Right forelimb (tissue), 1 donor: ENCODE data around the gene SPATA13.

ENCODE experiments used
- DNase-seq: peaks from one replicate; pipeline ENCODE4 v3.0.0-alpha.2; 2018

Gene SPATA13

GRCh38 chr13:24168392-24168750 lies 7.9 kb downstream of the SPATA13 start:
- DNase-seq: no peak

DNA sequence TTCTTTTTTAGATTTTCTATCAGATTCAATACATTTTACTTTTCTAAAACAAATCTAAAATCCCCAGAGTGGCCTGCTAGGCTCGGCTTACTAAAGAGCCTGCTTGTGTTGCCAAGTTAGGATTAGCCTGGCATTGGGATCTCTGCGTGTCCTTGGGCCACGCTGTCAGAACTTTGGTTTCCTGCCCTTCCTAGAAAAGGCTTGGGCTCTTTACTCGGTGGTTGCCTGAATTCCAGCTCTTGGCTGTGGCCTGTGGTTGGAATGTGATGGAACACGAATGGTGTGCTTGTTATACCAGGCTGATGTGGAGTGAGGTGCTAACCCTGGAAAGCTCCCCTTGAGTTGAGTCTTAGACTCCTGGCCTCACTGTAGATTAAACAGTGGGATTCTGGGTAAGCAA lies 8.5 kb downstream of the SPATA13 start:
- DNase-seq: no peak

GRCh38 chr13:24172071-24172470 lies 11.6 kb downstream of the SPATA13 start:
- no peak for DNase-seq

- DNase-seq: no peak
Measured at GRCh38 chr13:24173795-24174194, 13.3 kb downstream of the SPATA13 start.

- no peak for DNase-seq
Measured at GRCh38 chr13:24175847-24176246, 15.3 kb downstream of the SPATA13 start.

DNA sequence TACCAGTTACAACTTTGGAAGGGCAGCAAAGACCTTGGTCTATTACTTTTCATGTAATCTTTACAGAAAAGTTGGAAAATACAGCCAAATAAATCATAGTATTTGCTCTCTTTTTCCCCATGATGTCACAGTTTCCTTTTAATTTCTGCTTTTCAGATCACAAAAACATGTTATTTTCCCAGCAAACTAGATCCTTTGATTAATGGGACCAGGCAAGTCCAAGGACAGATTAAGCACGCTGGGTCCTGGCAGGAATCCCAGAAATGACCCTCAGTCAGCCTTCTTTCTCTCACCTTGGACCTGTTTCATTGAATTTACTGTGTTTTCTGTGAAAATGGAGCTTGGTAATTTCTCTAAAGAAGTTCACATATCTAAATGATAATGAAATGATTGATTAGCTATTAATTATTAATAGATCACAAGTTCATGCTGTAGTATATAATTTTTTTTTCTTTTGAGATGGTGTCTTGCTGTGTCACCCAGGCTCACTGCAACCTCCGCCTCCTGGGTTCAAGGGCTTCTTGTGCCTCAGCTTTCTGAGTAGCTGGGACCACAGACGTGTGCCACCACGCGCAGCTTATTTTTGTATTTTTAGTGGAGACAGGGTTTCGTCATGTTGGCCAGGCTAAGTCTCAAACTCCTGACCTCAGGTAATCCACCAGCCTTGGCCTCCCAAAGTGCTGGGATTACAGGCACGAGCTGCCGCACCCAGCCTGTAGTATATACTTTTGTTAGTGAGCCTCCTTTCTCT lies 16.0 kb downstream of the SPATA13 start:
- DNase-seq: no peak

DNA sequence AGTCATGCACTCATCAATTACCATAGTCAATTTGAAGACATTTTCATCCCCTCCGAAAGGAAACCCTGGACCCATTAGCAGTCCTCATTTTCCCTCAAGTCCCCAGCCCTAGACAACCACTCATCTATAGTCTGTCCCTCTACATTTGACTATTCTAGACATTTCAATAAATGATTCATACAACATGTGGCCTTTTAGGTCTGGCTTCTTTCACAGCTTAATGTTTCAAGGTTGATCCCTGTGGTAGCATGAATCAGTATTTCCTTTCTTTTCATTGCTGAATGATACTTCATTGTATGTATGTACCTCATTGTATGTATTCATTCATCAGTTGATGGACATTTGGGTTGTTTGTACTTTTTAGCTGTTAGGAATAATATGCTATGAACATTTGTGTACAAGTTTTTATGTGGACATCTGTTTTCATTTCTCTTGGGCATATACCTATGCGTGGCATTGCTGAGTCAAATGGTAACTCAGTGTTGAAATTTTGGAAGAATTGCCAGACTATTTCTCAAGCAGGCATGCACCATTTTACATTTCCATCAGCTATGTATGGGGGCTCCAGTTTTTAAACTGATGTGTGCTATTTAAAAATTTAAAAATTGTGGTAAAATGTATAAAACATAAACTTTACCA lies 18.4 kb downstream of the SPATA13 start:
- DNase-seq: no peak

DNA sequence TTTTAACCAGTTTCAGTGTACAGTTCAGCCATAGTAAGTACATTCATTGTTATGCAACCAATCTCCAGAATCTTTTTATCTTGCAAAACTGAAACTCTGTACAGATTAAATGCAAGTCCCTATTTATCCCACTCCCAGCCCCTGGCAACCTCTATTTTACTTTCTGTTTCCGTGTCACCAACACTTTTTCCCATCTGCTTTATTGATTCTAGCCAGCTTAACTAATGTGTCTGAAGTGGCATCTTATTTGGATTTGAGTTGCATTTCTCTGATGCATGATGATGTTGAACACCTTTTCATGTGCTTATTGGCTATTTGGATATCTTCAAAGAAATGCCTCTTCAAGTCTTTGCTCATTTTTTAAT lies 18.9 kb downstream of the SPATA13 start:
- no peak for DNase-seq

- no peak for DNase-seq
Measured at GRCh38 chr13:24180750-24181377, 20.3 kb downstream of the SPATA13 start.

DNA sequence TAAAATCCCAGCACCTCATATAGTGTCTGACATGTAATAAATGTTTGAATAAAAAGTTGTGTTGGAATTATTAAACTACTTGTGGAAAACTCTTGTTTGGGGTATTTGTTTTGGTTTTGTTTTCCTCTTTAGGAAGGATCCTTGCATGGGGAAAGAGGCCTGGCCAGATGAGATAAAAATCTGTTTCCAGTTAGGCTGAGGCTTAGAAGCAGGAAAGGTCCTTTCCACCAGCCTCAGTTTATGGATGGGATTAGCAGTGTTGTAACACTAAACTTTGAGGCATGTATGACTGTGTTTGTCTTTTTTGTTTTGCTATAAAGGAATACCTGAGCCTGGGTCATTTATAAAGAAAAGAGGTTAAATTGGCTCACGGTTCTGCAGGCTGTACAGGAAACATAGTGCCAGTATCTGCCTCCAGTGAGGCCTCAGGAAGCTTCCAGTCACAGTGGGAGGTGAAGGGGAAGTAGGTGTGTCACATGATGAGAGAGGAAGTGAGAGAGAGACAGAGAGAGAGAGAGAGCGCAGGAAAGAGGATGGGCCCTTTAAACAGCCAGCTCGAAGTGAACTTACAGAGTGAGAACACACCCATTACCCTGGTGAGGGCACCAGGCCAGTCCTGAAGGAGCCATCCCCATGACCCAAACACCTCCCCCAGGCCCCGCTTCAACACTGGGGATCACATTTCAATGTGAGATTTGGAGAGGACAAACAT lies 21.6 kb downstream of the SPATA13 start:
- no peak for DNase-seq

DNA sequence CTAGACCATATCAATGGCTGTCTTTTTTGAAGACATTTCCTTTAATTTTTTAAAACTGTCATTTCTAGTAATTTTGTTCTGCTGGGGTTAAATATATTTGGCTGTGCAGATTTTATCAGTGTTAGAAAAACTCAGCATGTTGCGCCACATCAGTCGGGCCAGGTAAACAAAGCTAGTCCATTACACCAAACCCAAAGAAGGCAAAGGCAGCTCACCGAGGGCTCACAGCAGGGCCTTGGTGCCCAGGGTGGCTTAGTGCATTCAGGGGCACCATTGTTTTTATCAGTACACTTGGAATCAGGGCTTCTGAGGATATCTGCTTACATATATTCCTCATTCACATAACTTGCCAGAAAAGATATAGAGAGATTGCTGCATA lies 22.2 kb downstream of the SPATA13 start:
- no peak for DNase-seq

DNA sequence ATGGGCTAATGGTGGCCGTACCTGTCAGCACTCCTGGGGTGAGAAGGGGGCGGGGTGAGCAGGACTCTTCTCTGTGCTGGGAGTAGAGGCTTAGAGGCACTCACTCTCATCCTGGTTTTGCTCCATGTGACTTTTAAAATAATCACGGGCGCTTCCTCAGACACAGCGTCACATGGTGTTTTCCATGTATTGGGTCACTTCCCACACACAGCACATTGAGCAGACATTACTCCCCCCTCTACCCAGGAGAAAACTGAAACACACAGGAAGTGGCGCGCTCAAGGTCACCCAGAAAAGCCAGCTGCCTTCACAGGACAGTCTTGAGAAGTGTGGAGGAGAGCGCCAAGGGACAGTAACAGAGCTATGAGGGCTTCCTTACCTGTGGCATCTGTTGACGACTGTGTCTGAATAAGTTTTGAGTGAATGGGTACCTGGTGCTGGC lies 23.2 kb downstream of the SPATA13 start:
- no peak for DNase-seq

- no peak for DNase-seq
Measured at GRCh38 chr13:24184265-24184841, 23.8 kb downstream of the SPATA13 start.

DNA sequence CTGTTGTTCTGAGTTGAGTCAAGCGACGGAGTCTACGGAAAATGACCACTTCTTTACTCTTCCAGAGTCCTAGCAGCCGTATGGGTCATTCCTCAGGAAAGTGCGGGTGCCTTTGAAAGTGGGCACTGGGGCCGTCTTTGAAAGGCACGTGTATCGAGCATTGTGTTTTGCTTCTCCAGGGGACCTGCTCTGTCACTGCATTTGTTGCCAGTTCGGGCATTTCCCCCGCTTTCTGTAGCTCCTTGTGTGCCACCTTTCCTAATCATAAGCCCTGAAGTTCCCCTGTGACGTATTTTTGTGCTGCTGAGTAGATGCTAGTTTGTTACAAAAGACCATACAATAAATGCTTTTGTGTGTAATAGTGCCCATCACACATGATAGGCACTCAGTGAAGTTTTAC lies 24.4 kb downstream of the SPATA13 start:
- DNase-seq: no peak

DNA sequence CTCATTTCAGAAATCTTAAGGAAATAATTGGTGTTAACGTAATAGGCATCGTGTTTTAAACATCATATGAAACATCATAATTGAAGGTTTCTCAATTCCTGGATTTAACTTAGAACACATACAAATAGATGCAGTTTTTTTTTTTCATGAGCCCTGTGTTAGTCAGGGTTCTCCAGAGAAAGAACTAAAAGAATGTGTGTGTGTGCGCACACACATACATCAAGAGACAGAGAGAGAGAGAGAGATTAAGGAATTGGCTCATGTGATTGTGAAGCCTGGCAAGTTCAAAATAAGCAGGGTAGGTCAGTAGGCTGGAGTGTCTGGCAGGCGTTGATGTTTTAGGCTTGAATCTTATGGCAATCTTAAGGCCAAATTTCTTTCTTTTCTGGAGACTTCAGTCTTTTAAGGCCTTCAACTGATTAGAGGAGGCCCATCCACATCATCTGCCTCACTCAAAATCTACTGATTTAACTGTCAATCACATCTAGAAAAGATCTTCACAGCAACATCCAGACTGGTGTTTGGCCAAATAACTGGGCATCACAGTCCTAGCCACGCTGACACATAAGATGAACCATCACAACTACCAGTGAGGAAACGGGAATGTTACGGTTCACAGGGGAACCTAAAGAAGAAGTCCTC lies 25.2 kb downstream of the SPATA13 start:
- DNase-seq: no peak

GRCh38 chr13:24187185-24187584 lies 26.7 kb downstream of the SPATA13 start:
- no peak for DNase-seq

GRCh38 chr13:24192057-24192810 lies 31.7 kb downstream of the SPATA13 start:
- DNase-seq: no peak

DNA sequence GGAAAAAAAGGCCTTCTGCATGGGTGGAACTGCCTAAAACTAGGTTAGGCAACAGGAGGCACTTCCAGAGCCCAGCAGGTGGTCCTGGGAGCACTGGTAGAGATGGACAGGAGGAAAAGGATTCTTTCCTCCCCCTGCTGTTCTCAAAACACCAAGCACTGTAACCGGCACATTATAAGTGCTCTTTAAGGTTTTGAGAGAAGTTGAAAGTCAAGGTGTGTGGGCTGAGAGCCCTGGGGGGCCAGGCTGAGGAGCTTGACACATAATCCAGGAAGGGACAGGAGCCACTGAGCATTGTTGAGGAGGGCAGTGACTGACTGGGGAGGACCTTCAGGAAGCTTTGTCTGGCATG lies 32.3 kb downstream of the SPATA13 start:
- no peak for DNase-seq

DNA sequence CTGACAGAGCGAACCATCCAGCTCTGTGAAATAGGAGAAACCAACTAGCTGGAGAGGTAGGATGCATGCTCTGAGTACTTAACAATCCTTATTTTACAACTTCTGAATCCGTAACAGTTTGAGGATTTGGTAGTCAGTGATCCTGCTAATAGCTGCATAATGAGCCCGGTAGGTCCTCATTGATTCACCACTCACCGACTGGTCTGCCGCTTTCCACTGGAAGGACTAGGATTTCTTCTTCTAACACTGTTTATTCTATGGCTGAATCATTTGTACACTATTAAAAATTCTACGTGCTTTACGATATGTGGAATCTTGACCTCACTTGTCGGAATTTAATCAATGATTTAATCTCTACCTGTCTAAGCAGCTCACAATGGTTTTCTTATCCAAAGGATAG lies 33.9 kb downstream of the SPATA13 start:
- no peak for DNase-seq

GRCh38 chr13:24195626-24196025 lies 35.1 kb downstream of the SPATA13 start:
- no peak for DNase-seq

DNA sequence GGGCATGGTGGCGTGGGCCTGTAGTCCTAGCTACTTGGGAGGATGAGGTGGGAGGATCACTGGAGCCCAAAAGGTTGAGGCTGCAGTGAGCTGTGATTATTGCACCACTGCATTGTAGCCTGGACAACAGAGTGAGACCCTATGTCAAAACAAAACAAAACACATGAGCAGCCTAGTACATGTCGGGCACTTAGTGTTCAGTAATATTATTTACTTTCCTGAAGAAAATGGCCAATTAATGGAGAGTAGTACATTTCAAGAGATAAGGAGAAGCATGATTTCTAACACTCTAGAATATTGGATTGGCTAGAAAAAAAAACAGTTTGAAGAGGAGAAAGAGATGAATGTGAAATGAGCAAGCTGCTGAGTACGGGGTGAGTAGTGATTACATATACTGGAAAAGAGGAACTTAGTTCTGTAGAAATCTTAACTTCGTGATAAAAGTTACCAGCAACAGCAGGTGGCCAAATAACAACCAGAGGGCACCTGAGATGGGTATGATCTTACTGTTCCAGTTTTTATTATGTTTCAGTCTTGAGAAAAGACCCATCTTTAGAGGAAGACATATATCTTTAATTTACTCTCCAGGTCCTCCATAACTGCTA lies 36.2 kb downstream of the SPATA13 start:
- DNase-seq: no peak

DNA sequence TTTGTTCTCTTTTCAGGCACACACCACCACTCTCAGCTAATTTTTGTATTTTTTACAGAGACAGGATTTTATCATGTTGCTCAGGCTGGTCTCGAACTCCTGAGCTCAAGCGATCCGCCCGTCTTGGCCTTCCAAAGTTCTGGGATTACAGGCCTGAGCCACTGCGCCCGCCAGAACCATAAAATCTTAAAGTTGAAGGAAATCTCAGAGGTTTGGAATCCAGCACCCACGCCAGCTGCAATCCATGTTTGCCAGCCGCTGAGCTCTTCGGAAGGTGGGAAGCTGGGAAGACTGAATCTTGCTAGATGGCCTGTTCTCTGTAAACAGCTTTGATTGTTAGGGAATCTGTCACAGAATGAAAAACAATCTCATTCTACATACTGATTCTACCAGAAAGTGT lies 38.5 kb downstream of the SPATA13 start:
- DNase-seq: no peak
